Neutrophil (primary cell): ENCODE data around the gene ABHD16B.
"Not testable (repeated sequence)": the region's sequence is repeated elsewhere in the genome, so short reads cannot be mapped to it uniquely, and the experiment has no call there.

Experiments
- H3K27ac ChIP-seq: fragments of 200-600 bp; sonication (generic); 2 replicates; pipeline ENCODE4 v1.5.1; 2016; ENCODE audit warnings: mild to moderate bottlenecking, moderate library complexity
- H3K27me3 ChIP-seq: fragments of 200-600 bp; sonication (generic); 2 replicates; pipeline ENCODE4 v1.6.0; 2016; ENCODE audit warnings: mild to moderate bottlenecking
- H3K36me3 ChIP-seq: fragments of 200-600 bp; sonication (generic); 2 replicates; pipeline ENCODE4 v1.5.1; 2017
- H3K4me1 ChIP-seq, 2 experiments: fragments of 200-600 bp in 1 of 2; sonication (generic) in 1 of 2; 1 replicate in 1 of 2; 2 replicates in 1 of 2; pipeline versions ENCODE4 v1.5.1 to v1.6.1; 2013 to 2016; ENCODE audit warnings: low read depth in 1 of 2, low read length in 1 of 2, mild to moderate bottlenecking in 1 of 2, moderate library complexity in 1 of 2; ENCODE audit not compliant: control insufficient read depth in 1 of 2, insufficient read depth in 1 of 2
- H3K4me3 ChIP-seq, 2 experiments: fragments of 200-600 bp in 1 of 2; sonication (generic) in 1 of 2; 1 replicate in 1 of 2; 2 replicates in 1 of 2; pipeline ENCODE4 v1.5.1; 2013 to 2016; ENCODE audit warnings: low read depth in 1 of 2, low read length in 1 of 2, mild to moderate bottlenecking in 1 of 2, moderate library complexity in 1 of 2
- H3K9me3 ChIP-seq: fragments of 200-600 bp; sonication (generic); 2 replicates; pipeline ENCODE4 v1.5.1; 2016
- CTCF ChIP-seq: fragments of 200-600 bp; sonication (generic); IDR thresholded peaks from 2 replicates; pipeline ENCODE4 v1.5.1; 2016; ENCODE audit warnings: antibody characterized with exemption

ABHD16B gene

GRCh38 chr20:63847237-63848002 lies 13.9 kb upstream of the ABHD16B start:
- H3K27ac ChIP-seq: no peak overlapping the region

GRCh38 chr20:63848003-63848911 lies 13.0 kb upstream of the ABHD16B start:
- no peaks in the 10 kb centered on the region for H3K36me3 ChIP-seq
- H3K27me3 ChIP-seq: peaks cover 69% of the 10 kb centered on the region
- TF ChIP-seq CTCF: no peak
- no peak overlapping the region for H3K27ac ChIP-seq
- H3K4me3 ChIP-seq: no peak overlapping the region
- H3K4me1 ChIP-seq: peaks cover 5 to 11% of the 10 kb centered on the region in 2 experiments
- no peaks in the 10 kb centered on the region for H3K9me3 ChIP-seq

More at GRCh38 chr20:63847237-63848002, 13.9 kb upstream of the ABHD16B start:
- no peaks in the 10 kb centered on the region for H3K36me3 ChIP-seq
- no peaks in the 10 kb centered on the region for H3K9me3 ChIP-seq
- no peak overlapping the region for H3K4me3 ChIP-seq
- H3K4me1 ChIP-seq: peaks cover 5 to 11% of the 10 kb centered on the region in 2 experiments
- TF ChIP-seq CTCF: no peak
- peaks cover 78% of the 10 kb centered on the region for H3K27me3 ChIP-seq

- Histone ChIP-seq H3K4me1 (peaks cover 9 to 23% of the 10 kb centered on the region in 2 experiments), H3K36me3 (no peaks in the 10 kb centered on the region), H3K27ac (no peak overlapping the region), H3K4me3 (no peak overlapping the region), H3K9me3 (no peaks in the 10 kb centered on the region), H3K27me3 (peaks cover 66% of the 10 kb centered on the region)
- no peak for TF ChIP-seq CTCF
These were observed 10.4 kb upstream of the ABHD16B start for GRCh38 chr20:63850689-63851547.

GRCh38 chr20:63851548-63851943 lies 9.8 kb upstream of the ABHD16B start:
- H3K27ac ChIP-seq, H3K9me3 ChIP-seq, H3K4me3 ChIP-seq, H3K36me3 ChIP-seq: not testable (repeated sequence)
- peaks cover 66% of the 10 kb centered on the region for H3K27me3 ChIP-seq
- peaks cover 9 to 23% of the 10 kb centered on the region in 2 experiments for H3K4me1 ChIP-seq

GRCh38 chr20:63853733-63854068 lies 7.6 kb upstream of the ABHD16B start:
- peaks cover 66% of the 10 kb centered on the region for H3K27me3 ChIP-seq
- H3K4me3 ChIP-seq, H3K9me3 ChIP-seq, H3K36me3 ChIP-seq, H3K27ac ChIP-seq: not testable (repeated sequence)
- peaks cover 5 to 22% of the 10 kb centered on the region in 2 experiments for H3K4me1 ChIP-seq

- no peak overlapping the region for H3K27ac ChIP-seq
- peaks cover 9 to 27% of the 10 kb centered on the region in 2 experiments for H3K4me1 ChIP-seq
- no peak overlapping the region for H3K4me3 ChIP-seq
- no peak for TF ChIP-seq CTCF
- no peaks in the 10 kb centered on the region for H3K9me3 ChIP-seq
- peaks cover 70% of the 10 kb centered on the region for H3K27me3 ChIP-seq
- no peaks in the 10 kb centered on the region for H3K36me3 ChIP-seq
These were observed 7.1 kb upstream of the ABHD16B start for GRCh38 chr20:63854069-63854765.
